PC-9 (cell line): ENCODE measurements around the gene LAYN. TPM values are rescaled to one million over a fixed set of nuclear protein-coding genes. Genes with fewer than 3 reads are reported as not detected.

Experiments
- BruUV-seq: library from RNA; stranded (reverse); fragments of 400-500 nt; replicated peaks from 2 replicates; lab custom pipeline; 2021; lab: Mats Ljungman, UMichigan
- CTCF ChIA-PET: fragments of 300-600 bp; sonication (Branson Sonifier 250); formaldehyde crosslinking; loops from one replicate; lab custom pipeline; 2022; ENCODE audit warnings: antibody characterized with exemption; lab: Charles Lee
- POLR2A ChIA-PET: fragments of 300-600 bp; sonication (Branson Sonifier 250); formaldehyde crosslinking; loops from one replicate; lab custom pipeline; 2022; ENCODE audit warnings: antibody characterized with exemption; ENCODE audit not compliant: unreplicated experiment; lab: Charles Lee
- DNase-seq, 2 experiments: peaks; one replicate each; pipeline versions ENCODE4 v3.0.0 to v3.0.0-alpha.2; 2015 to 2022; ENCODE audit warnings: mixed read lengths in 1 of 2
- H2AFZ ChIP-seq: fragments of 200-600 bp; sonication (generic); 2 replicates; pipeline ENCODE4 v1.8.1; 2017; ENCODE audit warnings: antibody characterized with exemption
- H3F3A ChIP-seq: fragments of 200-600 bp; sonication (generic); 2 replicates; pipeline ENCODE4 v1.8.1; 2017; ENCODE audit warnings: antibody characterized with exemption, mild to moderate bottlenecking, low read depth; ENCODE audit not compliant: insufficient read depth
- H3K27ac ChIP-seq: fragments of 200-600 bp; sonication (generic); 2 replicates; pipeline ENCODE4 v1.6.1; 2016; ENCODE audit warnings: mixed run types
- H3K27me3 ChIP-seq: fragments of 200-600 bp; sonication (generic); 2 replicates; pipeline ENCODE4 v1.6.1; 2016; ENCODE audit warnings: low read depth, mixed run types; ENCODE audit not compliant: insufficient read depth
- H3K36me3 ChIP-seq: fragments of 200-600 bp; sonication (generic); 2 replicates; pipeline ENCODE4 v1.6.1; 2016; ENCODE audit warnings: low read depth, mixed run types
- H3K4me1 ChIP-seq: fragments of 200-600 bp; sonication (generic); replicated peaks from 2 replicates; pipeline ENCODE4 v1.6.1; 2016; ENCODE audit warnings: mixed run types; ENCODE audit not compliant: insufficient read depth
- H3K4me2 ChIP-seq: fragments of 200-600 bp; sonication (generic); 2 replicates; pipeline ENCODE4 v1.6.1; 2017; ENCODE audit warnings: mixed run types
- H3K4me3 ChIP-seq: fragments of 200-600 bp; sonication (generic); 2 replicates; pipeline ENCODE4 v1.6.1; 2016; ENCODE audit warnings: mixed run types
- H3K79me2 ChIP-seq: fragments of 200-600 bp; sonication (generic); 2 replicates; pipeline ENCODE4 v1.6.1; 2017; ENCODE audit warnings: low read depth, mixed run types
- H3K9me2 ChIP-seq: fragments of 200-600 bp; sonication (generic); 2 replicates; pipeline ENCODE4 v1.8.1; 2017; ENCODE audit warnings: mild to moderate bottlenecking; ENCODE audit not compliant: insufficient read depth
- H3K9me3 ChIP-seq: fragments of 200-600 bp; sonication (generic); 2 replicates; pipeline ENCODE4 v1.8.1; 2016; ENCODE audit warnings: low read depth; ENCODE audit not compliant: insufficient read depth
- H4K20me1 ChIP-seq: fragments of 200-600 bp; sonication (generic); 2 replicates; pipeline ENCODE4 v1.8.1; 2017; ENCODE audit not compliant: insufficient read depth
- CTCF ChIP-seq: fragments of 200-600 bp; sonication (generic); conservative IDR thresholded peaks from 2 replicates; pipeline ENCODE4 v1.6.1; 2017; ENCODE audit warnings: mixed run types, antibody characterized with exemption, mild to moderate bottlenecking, moderate library complexity
- EZH2 ChIP-seq: fragments of 200-600 bp; sonication (generic); IDR thresholded peaks from 2 replicates; pipeline ENCODE4 v1.8.0; 2017; ENCODE audit warnings: antibody characterized with exemption, low read depth
- intact Hi-C: fragments of 100-400 bp; cut with micrococcal nuclease; formaldehyde crosslinking; loops from one replicate; pipeline ENCODE4 v1.10.0; 2022; ENCODE audit not compliant: unreplicated experiment
- total RNA-seq: library from RNA; stranded (reverse); gene quantifications from 2 replicates; pipeline ENCODE4 v1.2.3, GENCODE V29; 2021

Gene LAYN
- total RNA-seq, 1 experiment from 2014 or later, result 19.9 TPM

DNA sequence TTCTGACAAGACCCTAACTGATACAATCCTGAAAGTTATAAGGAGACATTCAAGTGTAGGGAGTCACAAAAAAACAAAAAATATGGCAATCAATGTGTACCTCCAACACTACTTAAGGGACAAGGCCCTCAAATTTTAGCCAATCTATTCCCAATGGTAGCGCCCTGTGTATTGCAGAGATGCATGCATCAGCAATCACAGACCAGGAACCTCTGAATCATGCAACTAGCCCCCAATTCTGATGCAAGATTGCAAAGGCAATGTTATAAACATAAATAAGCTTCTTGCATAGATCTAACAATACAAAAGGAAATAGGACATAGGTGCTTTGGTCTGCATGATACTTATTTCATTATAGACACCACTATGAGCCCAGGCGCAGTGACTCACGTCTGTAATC is 32.1 kb downstream of the LAYN start:
- Histone ChIP-seq H3K4me3 (no peak overlapping the region), H3K79me2 (no peaks in the 10 kb centered on the region), H3K27ac (no peak overlapping the region), H3F3A (no peaks in the 10 kb centered on the region), H3K4me2 (no peak overlapping the region), H3K27me3 (no peaks in the 10 kb centered on the region), H2AFZ (no peak overlapping the region), H3K9me3 (0 out of 2 replicates have a peak, but pooled peaks cover 2% of the 10 kb centered on the region), H3K4me1 (no peaks in the 10 kb centered on the region), H4K20me1 (no peaks in the 10 kb centered on the region), H3K9me2 (no peaks in the 10 kb centered on the region), H3K36me3 (no peaks in the 10 kb centered on the region)
- TF ChIP-seq CTCF (no peak), EZH2 (no peak)
- intact Hi-C loops, result no loop called here
- ChIA-PET POLR2A (no interaction called here), CTCF (no interaction called here)
- BruUV-seq, result no TSS peak
- no peak for DNase-seq

GRCh38 chr11:111573821-111574249 is 33.3 kb downstream of the LAYN start:
- H3K27me3 ChIP-seq, result no peaks in the 10 kb centered on the region
- H3K27ac ChIP-seq, result no peak overlapping the region
- H3K9me3 ChIP-seq, result 0 out of 2 replicates have a peak, but pooled peaks cover 2% of the 10 kb centered on the region
- H4K20me1 ChIP-seq, result no peaks in the 10 kb centered on the region
- TF ChIP-seq EZH2 (no peak), CTCF (no peak)
- H3K4me1 ChIP-seq, result no peaks in the 10 kb centered on the region
- no peak overlapping the region for H2AFZ ChIP-seq
- DNase-seq, result no peak
- ChIA-PET POLR2A (no interaction called here), CTCF (no interaction called here)
- H3F3A ChIP-seq, result no peaks in the 10 kb centered on the region
- BruUV-seq, result no TSS peak
- no peak overlapping the region for H3K4me3 ChIP-seq
- intact Hi-C loops, result no loop called here
- no peak overlapping the region for H3K4me2 ChIP-seq
- H3K79me2 ChIP-seq, result no peaks in the 10 kb centered on the region
- H3K36me3 ChIP-seq, result no peaks in the 10 kb centered on the region
- H3K9me2 ChIP-seq, result no peaks in the 10 kb centered on the region

DNA sequence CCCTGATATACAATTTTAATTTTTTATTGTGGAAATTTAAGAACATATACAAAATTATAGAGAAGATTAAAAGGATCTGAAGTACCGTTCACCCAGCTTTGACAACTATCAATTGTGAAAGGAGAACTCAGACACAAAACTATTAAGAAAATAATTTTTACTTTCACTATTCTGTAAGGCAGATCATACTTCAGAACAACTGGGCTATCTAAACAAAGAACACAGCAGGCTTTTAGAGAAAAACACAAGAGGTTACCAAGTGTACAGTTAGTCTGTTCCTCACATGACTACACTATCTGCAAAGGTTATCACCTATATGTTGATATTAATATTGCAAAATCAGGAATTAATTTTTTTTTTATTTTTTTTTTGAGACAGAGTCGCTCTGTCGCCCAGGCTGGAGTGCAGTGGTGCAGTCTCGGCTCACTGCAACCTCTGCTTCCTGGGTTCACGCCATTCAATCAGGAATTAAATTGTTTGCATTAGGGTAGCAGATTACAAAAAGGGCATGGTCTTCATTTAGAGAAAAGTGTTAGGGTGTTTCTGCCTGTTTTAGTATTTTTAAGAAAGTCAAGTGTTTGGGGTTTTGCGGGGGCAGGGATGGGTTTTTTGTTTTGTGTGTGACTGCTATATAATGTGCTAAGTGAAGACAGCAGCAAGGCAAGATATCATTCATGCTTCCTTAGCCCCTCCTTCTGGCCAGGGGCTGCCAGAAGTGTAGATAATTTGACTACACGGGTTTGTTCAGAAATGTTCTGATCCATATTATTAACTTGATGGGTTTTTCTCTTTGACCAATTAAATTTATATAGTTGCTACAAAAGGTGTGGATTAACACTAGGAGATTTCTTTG is 34.1 kb downstream of the LAYN start:
- TF ChIP-seq EZH2, result no peak
- TF ChIP-seq CTCF, result no peak
- CTCF ChIA-PET, result no interaction called here
- Histone ChIP-seq H3K4me3 (no peak overlapping the region), H3K4me2 (no peak overlapping the region), H3K4me1 (no peaks in the 10 kb centered on the region), H3K36me3 (no peaks in the 10 kb centered on the region), H3K27me3 (no peaks in the 10 kb centered on the region), H3F3A (no peaks in the 10 kb centered on the region), H3K9me3 (0 out of 2 replicates have a peak, but pooled peaks cover 2% of the 10 kb centered on the region), H3K27ac (no peak overlapping the region), H3K9me2 (no peaks in the 10 kb centered on the region), H3K79me2 (no peaks in the 10 kb centered on the region), H4K20me1 (no peaks in the 10 kb centered on the region), H2AFZ (no peak overlapping the region)
- intact Hi-C loops, result no loop called here
- POLR2A ChIA-PET, result no interaction called here
- no TSS peak for BruUV-seq
- DNase-seq, result no peak
